OCI-LY7 (cell line): Measurements from ENCODE around the gene NFKBIB.

Experiments used
- CTCF ChIP-seq: fragments of 200-600 bp; sonication (generic); conservative IDR thresholded peaks from 2 replicates; pipeline ENCODE4 v1.5.1; 2014; ENCODE audit warnings: mild to moderate bottlenecking, antibody characterized with exemption, low read length, moderate library complexity, mixed read lengths
- EZH2phosphoT487 ChIP-seq: fragments of 200-600 bp; sonication (generic); IDR thresholded peaks from 2 replicates; pipeline ENCODE4 v1.6.1; 2018; ENCODE audit warnings: low read depth, borderline replicate concordance, mild to moderate bottlenecking, mixed run types, antibody characterized with exemption, low read length, moderate library complexity, mixed read lengths

- TF ChIP-seq CTCF (0 out of 2 replicates have a peak, but pooled peaks have one; percentile 17), EZH2phosphoT487 (no peak)
These were observed 23.9 kb upstream of the NFKBIB start for GRCh38 chr19:38875656-38876395.
